Nephron (organoid): ENCODE data around the gene CHADL.

Experiments
- H3K27ac Mint-ChIP-seq, 3 experiments: 2 replicates each; pipeline ENCODE4 v1.8.0; 2020; ENCODE audit warnings: mixed read lengths in 3 of 3, mild to moderate bottlenecking in 2 of 3, moderate library complexity in 1 of 3
- H3K27me3 Mint-ChIP-seq: 2 replicates; pipeline ENCODE4 v1.8.0; 2021; ENCODE audit warnings: low read depth, mild to moderate bottlenecking, moderate library complexity, mixed read lengths
- H3K36me3 Mint-ChIP-seq: 2 replicates; pipeline ENCODE4 v1.8.0; 2020; ENCODE audit warnings: low read depth, mixed read lengths
- H3K4me1 Mint-ChIP-seq: 2 replicates; pipeline ENCODE4 v1.8.0; 2020; ENCODE audit warnings: mixed read lengths
- H3K4me3 Mint-ChIP-seq, 3 experiments: 2 replicates each; pipeline ENCODE4 v1.8.0; 2020; ENCODE audit warnings: mild to moderate bottlenecking in 3 of 3, mixed read lengths in 3 of 3, moderate library complexity in 2 of 3
- H3K9me3 Mint-ChIP-seq: 2 replicates; pipeline ENCODE4 v1.8.0; 2020; ENCODE audit warnings: mixed read lengths
- TF ChIP-seq, protein P1 (sequence below), 3 experiments: fragments of 200-600 bp; sonication (generic); IDR thresholded peaks; one replicate each; pipeline ENCODE4 v1.5.0; 2021; ENCODE audit warnings: antibody characterized with exemption in 3 of 3; ENCODE audit not compliant: unreplicated experiment in 3 of 3

Gene CHADL

GRCh38 chr22:41229730-41230400, 10.9 kb downstream of the CHADL start:
- Mint-ChIP-seq H3K27ac (no peak overlapping the region), H3K27me3 (no peaks in the 10 kb centered on the region), H3K36me3 (peaks cover 9% of the 10 kb centered on the region), H3K4me1 (no peaks in the 10 kb centered on the region), H3K9me3 (no peaks in the 10 kb centered on the region), H3K4me3 (no peak overlapping the region)
- TF ChIP-seq, protein P1, sequence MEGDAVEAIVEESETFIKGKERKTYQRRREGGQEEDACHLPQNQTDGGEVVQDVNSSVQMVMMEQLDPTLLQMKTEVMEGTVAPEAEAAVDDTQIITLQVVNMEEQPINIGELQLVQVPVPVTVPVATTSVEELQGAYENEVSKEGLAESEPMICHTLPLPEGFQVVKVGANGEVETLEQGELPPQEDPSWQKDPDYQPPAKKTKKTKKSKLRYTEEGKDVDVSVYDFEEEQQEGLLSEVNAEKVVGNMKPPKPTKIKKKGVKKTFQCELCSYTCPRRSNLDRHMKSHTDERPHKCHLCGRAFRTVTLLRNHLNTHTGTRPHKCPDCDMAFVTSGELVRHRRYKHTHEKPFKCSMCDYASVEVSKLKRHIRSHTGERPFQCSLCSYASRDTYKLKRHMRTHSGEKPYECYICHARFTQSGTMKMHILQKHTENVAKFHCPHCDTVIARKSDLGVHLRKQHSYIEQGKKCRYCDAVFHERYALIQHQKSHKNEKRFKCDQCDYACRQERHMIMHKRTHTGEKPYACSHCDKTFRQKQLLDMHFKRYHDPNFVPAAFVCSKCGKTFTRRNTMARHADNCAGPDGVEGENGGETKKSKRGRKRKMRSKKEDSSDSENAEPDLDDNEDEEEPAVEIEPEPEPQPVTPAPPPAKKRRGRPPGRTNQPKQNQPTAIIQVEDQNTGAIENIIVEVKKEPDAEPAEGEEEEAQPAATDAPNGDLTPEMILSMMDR (IDR thresholded peaks at IDR 0.05; ENCODE audit: unreplicated experiment in 3 of 3), result no peak

GRCh38 chr22:41229215-41229614, 11.5 kb downstream of the CHADL start:
- Mint-ChIP-seq H3K4me3 (no peak overlapping the region), H3K27me3 (no peaks in the 10 kb centered on the region), H3K36me3 (peaks cover 13% of the 10 kb centered on the region), H3K9me3 (no peaks in the 10 kb centered on the region), H3K4me1 (no peaks in the 10 kb centered on the region), H3K27ac (no peak overlapping the region)
- TF ChIP-seq, protein P1 (IDR thresholded peaks at IDR 0.05; ENCODE audit: unreplicated experiment in 3 of 3), result no peak

DNA sequence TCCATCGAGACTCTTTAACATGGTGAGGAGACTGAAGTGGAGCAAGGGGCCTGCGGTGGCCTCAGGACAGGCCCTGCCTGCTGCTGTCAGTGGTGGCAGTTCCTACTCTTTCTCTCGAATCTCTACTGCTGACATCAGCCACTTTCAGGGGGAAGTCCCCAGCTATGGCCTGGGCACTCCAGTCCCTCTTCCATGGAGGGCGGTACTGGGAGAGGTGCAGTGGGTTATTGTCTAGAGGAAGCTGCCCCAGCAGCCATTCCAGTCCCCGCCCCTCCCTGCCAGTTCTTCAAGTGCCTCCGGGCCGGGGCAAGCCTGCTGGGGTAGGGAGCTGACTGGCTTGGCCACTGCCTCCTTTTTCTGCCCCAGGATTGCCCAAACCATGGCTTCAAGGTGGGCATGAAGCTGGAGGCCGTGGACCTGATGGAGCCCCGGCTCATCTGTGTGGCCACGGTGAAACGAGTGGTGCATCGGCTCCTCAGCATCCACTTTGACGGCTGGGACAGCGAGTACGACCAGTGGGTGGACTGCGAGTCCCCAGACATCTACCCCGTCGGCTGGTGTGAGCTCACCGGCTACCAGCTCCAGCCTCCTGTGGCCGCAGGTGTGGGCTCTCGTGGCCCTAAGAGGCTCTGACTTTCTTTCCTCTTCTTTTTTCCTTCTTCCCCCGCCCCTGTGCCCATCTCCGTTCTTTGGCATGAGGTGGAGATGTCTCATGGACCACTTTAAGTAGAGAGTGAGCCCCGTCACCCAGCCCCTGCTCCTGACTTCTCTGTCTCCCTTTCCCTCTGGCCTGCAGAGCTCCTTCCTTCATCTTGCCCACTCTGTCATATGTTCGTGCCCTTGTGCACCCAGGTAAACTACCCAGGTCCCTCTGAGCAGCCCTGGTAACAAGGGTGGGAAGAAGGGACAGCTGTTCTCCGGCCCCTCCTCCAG, 13.7 kb downstream of the CHADL start:
- H3K36me3 Mint-ChIP-seq, result peaks cover 21% of the 10 kb centered on the region
- no peak overlapping the region for H3K27ac Mint-ChIP-seq
- TF ChIP-seq, protein P1 (IDR thresholded peaks at IDR 0.05; ENCODE audit: unreplicated experiment in 3 of 3), result no peak
- H3K4me3 Mint-ChIP-seq, result no peak overlapping the region
- H3K4me1 Mint-ChIP-seq, result no peaks in the 10 kb centered on the region
- H3K9me3 Mint-ChIP-seq, result no peaks in the 10 kb centered on the region
- no peaks in the 10 kb centered on the region for H3K27me3 Mint-ChIP-seq

DNA sequence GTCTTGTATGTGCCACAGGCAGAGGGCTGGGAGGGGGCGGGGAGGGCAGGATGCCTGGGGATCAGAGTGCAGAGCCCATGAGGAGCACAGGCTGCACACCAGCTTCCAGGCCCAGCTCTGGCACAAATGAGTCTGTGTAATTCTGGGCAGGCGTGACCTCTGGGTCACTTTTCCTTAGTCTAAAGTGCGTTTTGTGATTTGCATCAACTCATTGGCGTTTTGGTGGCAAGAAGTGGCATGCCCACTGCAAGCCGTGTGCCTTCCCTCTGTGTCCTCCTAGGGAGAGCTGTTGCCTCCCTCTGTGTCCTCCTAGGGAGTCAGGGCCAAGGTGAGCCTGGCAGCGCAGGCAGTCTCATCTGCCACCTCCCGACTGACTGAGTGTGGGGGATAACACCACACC, 17.2 kb downstream of the CHADL start:
- H3K27me3 Mint-ChIP-seq, result no peaks in the 10 kb centered on the region
- TF ChIP-seq, protein P1 (IDR thresholded peaks at IDR 0.05; ENCODE audit: unreplicated experiment in 3 of 3), result no peak
- H3K4me1 Mint-ChIP-seq, result no peaks in the 10 kb centered on the region
- H3K4me3 Mint-ChIP-seq, result no peak overlapping the region
- no peaks in the 10 kb centered on the region for H3K9me3 Mint-ChIP-seq
- H3K27ac Mint-ChIP-seq, result no peak overlapping the region
- H3K36me3 Mint-ChIP-seq, result peaks cover 29% of the 10 kb centered on the region

DNA sequence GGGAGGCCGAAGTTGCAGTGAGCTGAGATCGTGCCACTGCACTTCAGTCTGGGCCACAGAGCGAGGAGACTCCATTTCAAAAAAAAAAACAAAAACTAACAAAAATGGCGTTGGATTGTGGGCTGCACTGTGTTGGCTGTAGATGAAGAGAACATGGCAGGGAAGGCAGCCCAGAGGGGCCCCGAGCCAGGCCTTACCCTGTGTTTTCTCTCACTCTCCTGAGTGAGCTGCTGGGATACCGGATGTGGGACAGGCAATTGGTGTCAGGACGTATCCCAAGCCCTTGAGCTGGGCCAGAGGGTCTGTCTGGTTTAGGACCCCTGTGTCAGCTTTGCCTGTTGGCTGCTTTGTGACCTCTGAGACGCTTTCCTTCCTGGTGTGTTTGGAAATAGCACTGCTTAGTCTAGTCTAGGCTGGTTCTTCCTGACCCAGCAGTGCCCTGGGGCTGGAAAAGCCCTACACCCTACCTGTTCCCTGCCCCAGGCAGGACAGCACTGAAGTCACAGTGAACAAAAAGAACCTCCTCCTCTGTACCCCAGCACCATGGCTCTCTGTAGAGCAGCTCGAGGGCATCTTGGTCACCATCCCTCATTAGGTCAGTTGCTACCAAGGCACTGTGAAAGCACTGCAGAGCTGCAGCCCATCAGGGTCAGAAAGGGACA, 17.8 kb downstream of the CHADL start:
- Mint-ChIP-seq H3K9me3 (no peaks in the 10 kb centered on the region), H3K4me3 (no peak overlapping the region), H3K27ac (no peak overlapping the region), H3K36me3 (peaks cover 30% of the 10 kb centered on the region), H3K4me1 (peaks cover under 1% of the 10 kb centered on the region), H3K27me3 (no peaks in the 10 kb centered on the region)
- TF ChIP-seq, protein P1 (IDR thresholded peaks at IDR 0.05; ENCODE audit: unreplicated experiment in 3 of 3), result no peak
